Stimulated activated CD8-positive, alpha-beta memory T cell treated with anti-CD3 and anti-CD28 coated beads, Interleukin-7, amount 100 ng/mL, for 24 hours (primary cell): ENCODE measurements around the gene APBA2.

Source experiments
- DNase-seq: peaks from one replicate; pipeline ENCODE4 v3.0.0-alpha.2; 2020; ENCODE audit warnings: low read depth

The APBA2 gene

GRCh38 chr15:29120593-29121368 lies 235.0 kb downstream of the APBA2 start:
- no peak for DNase-seq

GRCh38 chr15:29121369-29121656 lies 235.5 kb downstream of the APBA2 start:
- DNase-seq: no peak

- DNase-seq: no peak
Measured at GRCh38 chr15:29121907-29122306, 236.1 kb downstream of the APBA2 start.

- DNase-seq: no peak
Measured at GRCh38 chr15:29122506-29122905, 236.7 kb downstream of the APBA2 start.

GRCh38 chr15:29123171-29123570 lies 237.4 kb downstream of the APBA2 start:
- no peak for DNase-seq

GRCh38 chr15:29123991-29124390 lies 238.2 kb downstream of the APBA2 start:
- no peak for DNase-seq

GRCh38 chr15:29124581-29125381 lies 239.0 kb downstream of the APBA2 start:
- no peak for DNase-seq

- no peak for DNase-seq
Measured at GRCh38 chr15:29125382-29126207, 239.8 kb downstream of the APBA2 start.

GRCh38 chr15:29126208-29126536 lies 240.4 kb downstream of the APBA2 start:
- no peak for DNase-seq

- no peak for DNase-seq
Measured at GRCh38 chr15:29126821-29127461, 241.2 kb downstream of the APBA2 start.

GRCh38 chr15:29127506-29128430 lies 242.0 kb downstream of the APBA2 start:
- no peak for DNase-seq

GRCh38 chr15:29128671-29129070 lies 242.9 kb downstream of the APBA2 start:
- DNase-seq: no peak

GRCh38 chr15:29129221-29129620 lies 243.4 kb downstream of the APBA2 start:
- DNase-seq: no peak

GRCh38 chr15:29129926-29130325 lies 244.2 kb downstream of the APBA2 start:
- no peak for DNase-seq

- DNase-seq: no peak
Measured at GRCh38 chr15:29130476-29130875, 244.7 kb downstream of the APBA2 start.

- no peak for DNase-seq
Measured at GRCh38 chr15:29130951-29131839, 245.4 kb downstream of the APBA2 start.

- DNase-seq: no peak
Measured at GRCh38 chr15:29131840-29132420, 246.2 kb downstream of the APBA2 start.

GRCh38 chr15:29132735-29133181 lies 247.0 kb downstream of the APBA2 start:
- DNase-seq: no peak

GRCh38 chr15:29133321-29133720 lies 247.5 kb downstream of the APBA2 start:
- no peak for DNase-seq

GRCh38 chr15:29133791-29134190 lies 248.0 kb downstream of the APBA2 start:
- no peak for DNase-seq
